ENCODE measurements around the gene HOXC5.

The HOXC5 gene

DNA sequence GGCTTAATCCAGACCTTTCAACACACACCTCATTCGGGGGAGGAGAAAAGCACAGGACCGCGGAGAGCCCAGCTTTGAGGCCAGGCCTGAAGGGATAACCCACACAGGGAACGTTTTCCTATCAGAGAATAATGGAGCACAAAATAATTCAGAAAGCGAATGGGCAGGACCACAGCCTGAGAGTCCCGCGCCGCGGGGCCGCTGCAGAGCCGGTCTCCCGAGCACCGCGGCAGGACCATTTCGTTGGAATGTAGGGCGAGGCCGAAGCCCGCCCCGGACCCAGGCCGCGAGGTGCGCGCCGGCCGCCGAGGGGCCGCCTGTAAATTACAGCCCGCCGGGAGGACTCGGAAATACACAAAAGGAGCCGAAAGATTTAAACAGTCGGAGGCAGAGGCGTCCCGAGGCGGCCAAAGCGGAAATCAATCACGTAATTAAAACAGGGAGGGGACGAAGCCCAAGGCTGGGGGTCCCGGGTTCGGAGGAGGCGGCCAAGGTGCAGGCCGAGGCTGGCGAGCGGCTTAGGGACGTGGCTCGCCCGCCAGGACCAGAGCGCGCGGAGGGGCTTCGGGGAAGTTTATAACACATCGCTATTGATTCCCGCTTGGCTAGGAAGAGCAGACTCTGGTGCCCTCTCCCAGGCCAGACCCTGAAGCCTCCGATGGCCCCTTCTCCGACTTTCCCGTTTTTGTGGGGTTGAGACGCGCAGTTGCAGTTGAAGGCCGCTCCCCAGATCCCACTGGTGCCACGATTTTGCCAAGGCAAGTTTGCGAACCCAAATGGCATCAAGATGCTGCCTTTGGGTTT, 14.5 kb downstream of the HOXC5 start:
- no peak for DNase-seq (ENCODE audit: low spot score)

- DNase-seq (ENCODE audit: low spot score): no peak
Measured at GRCh38 chr12:54047964-54048303, 15.1 kb downstream of the HOXC5 start.

GRCh38 chr12:54048406-54049093, 15.7 kb downstream of the HOXC5 start:
- DNase-seq (ENCODE audit: low spot score): no peak

DNA sequence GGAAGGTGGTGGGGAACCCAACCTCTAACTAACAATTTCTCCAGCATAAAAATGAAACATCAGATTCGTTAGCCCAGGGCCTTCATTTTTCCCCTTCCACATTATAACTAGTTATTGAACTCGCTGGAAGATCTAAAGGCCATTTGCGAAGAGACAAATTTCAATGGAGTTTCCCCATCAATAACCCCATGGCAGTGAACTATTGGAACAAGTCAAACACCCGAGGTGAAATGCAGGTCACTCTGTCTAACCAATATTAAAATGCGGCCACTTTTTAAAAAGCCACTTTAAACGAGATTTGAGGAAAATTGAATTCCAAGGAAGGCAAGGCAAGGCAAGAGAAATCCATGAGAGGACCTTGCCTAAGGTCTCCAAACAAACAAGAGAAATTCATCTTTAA, 16.3 kb downstream of the HOXC5 start:
- no peak for DNase-seq (ENCODE audit: low spot score)

DNA sequence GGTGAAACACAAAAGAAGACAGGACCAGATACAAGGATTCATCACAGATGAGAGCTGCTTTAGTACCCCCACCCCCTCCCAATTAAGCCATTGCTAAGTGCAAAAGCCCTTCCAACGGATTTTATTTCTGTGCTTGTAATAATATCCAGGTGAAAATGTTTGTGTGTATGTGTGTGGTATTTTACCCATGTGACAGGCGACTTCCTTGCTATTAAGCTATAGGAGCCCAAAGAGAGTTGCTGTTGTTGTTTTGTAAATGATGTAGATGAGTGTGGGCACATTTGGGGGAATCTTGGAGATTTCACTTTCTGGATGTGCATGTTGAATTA, 17.6 kb downstream of the HOXC5 start:
- DNase-seq (ENCODE audit: low spot score): no peak

GRCh38 chr12:54051026-54051842, 18.4 kb downstream of the HOXC5 start:
- DNase-seq (ENCODE audit: low spot score): no peak

DNA sequence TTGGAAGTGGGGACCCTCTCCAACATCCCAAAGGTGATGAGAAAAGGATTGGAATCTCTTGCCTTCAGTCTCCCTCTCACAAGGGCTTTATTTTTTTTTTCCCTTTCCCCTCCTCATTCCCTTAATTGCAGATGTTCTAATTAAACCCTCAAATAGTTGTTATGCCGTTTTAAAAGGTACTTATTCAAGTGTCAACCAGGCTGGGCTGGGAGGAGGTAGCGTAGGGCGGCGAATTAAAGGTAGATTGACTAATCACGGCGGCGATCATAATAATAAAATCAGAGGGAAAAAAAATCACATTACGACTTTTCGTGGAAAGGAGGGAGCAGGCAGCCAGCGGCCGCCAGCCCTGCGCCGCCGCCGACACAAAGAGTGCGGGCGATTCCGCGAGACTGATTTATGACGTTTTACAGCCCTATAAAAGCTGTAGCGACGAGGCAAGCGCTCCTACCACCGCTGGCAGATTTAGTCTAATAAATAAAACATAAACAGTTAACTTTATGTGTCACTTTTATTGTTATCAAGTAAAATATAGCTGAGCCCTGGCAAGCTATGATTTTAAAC, 19.1 kb downstream of the HOXC5 start:
- no peak for DNase-seq (ENCODE audit: low spot score)

DNA sequence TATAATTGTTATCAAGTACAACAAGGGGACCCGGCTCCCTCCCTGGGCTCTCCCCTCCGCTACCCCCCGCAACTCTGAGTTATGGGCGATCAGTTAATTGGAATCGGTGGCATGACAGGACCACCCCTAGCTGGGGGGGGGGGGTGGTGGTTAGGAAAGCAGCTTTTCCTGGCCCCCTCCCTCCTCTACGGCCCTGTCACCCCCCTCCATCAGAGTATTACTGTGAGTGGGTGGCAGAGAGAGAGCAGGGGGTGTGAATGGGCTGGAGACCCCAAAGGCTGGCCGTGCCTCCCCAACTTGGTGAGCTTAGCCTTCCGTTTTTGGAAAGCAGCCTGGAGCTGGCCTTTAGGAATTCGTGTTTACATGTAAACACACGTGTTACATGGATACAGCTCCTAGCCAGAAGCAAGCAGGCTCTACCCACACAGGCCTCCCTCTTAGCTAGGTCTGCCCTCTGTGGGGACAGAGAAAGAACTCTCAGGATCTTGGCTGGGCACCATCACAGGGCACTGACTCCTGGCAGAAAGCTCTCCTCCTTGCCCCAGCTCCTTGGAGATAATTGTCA, 19.7 kb downstream of the HOXC5 start:
- DNase-seq (ENCODE audit: low spot score): no peak

- DNase-seq (ENCODE audit: low spot score): peak; percentile 77
Measured at GRCh38 chr12:54053003-54053750, 20.3 kb downstream of the HOXC5 start.

- peak; percentile 81 for DNase-seq (ENCODE audit: low spot score)
Measured at GRCh38 chr12:54053751-54054741, 21.2 kb downstream of the HOXC5 start, which contains the start of gene HOXC4. Gene HOXC4 (plus strand): TSS chr12:54053835. CDS start chr12:54053923, 88 bp downstream.

DNA sequence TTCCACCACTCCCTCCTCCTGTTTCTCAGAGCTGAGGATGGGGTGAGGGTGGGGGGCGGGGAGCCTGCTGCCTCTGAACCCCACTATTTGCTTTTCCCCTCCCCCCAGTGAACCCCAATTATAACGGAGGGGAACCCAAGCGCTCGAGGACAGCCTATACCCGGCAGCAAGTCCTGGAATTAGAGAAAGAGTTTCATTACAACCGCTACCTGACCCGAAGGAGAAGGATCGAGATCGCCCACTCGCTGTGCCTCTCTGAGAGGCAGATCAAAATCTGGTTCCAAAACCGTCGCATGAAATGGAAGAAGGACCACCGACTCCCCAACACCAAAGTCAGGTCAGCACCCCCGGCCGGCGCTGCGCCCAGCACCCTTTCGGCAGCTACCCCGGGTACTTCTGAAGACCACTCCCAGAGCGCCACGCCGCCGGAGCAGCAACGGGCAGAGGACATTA, 21.9 kb downstream of the HOXC5 start:
- no peak for DNase-seq (ENCODE audit: low spot score)

DNA sequence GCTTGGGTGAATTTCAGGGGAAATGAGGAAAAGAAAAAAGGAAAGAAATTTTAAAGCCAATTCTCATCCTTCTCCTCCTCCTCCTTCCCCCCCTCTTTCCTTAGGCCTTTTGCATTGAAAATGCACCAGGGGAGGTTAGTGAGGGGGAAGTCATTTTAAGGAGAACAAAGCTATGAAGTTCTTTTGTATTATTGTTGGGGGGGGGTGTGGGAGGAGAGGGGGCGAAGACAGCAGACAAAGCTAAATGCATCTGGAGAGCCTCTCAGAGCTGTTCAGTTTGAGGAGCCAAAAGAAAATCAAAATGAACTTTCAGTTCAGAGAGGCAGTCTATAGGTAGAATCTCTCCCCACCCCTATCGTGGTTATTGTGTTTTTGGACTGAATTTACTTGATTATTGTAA, 22.7 kb downstream of the HOXC5 start:
- DNase-seq (ENCODE audit: low spot score): no peak

DNA sequence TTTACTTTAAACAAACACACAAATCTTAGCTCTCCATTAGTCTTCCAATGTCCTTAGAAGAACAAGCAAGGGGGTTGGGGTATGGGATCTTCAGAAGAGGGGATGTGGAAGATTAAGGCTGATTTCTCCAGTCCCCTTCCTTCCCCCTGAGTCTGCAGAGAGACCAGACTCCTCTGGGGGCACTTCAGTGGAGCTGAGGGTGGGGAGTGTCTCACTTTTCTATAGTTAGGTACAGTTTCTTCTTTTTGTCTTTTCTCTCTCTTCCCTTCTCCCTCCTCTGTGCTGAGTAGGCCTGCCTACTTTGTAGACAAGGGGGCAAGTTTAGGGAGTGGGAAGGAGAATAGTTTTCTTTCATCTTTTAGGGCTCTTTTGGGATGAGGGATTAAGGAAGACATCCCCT, 23.3 kb downstream of the HOXC5 start:
- no peak for DNase-seq (ENCODE audit: low spot score)

DNA sequence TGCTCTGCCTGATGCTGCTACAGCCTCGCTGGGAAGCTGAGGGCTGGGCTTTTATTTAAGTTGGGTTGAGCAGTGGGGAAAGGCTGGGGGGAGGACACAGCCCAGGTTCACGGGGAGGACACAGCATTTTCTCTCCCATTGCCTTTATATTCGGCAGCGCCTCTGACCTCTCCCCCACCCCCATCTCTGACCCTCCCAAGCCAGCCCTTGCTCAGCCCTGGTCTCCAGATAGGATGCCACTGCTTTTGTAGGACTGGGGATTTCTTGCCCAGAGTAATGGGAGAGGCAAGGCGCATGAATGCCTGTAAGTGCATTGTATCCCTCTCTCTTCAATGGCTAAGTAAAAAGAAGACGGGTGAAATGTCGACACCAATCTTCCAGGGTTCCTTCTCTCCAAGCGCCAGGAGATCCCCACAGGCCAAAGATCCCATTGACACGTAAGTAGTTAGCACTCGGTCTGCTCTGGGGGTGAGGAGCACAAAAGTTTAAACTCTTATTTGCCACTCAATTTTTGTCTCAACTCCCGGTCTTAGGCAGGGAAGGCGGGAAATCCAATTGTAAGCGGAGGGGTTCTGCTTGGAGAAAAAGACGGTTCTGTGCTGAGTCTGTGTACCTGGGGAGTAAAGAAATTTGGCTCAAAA, 25.4 kb downstream of the HOXC5 start:
- no peak for DNase-seq (ENCODE audit: low spot score)

GRCh38 chr12:54059668-54060067, 26.8 kb downstream of the HOXC5 start:
- DNase-seq (ENCODE audit: low spot score): no peak

DNA sequence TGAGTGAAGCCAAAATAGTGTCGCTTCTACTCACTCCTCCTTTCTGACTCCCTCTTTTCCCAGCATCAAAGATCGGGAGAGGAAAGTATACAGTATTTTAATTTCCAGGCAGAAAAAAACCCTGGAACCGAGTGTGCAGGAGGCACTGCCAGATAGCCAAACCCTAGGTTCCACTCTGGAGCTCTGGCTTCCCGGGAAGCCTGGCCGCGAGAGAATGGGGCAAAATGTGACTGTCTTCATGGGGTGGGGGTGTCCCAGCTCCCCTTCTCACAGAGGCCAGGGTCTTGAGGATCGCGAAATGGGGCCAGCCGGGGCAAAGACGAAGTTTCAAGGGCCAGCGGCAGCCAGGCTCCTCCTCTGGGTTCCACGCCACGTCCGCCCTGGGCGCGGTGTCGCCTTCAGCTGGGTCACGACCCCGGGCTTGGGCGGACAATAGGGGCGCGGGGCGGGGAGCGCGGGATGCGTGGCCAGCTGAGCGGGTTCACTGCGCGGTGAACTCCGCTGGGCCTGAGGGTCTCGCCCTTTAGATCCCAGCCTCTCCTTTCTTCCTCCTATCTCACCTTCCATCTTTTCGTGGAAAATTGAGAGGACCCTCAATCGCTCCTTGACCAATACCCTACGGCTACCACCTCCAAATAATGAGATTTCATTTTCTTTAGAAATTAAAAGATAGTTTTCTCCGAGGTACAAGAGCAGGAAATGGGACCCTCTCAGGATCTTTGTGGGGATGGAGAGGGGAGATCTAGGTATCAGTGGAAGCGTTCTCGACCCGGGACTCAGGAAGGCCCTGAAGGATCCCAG, 27.5 kb downstream of the HOXC5 start:
- no peak for DNase-seq (ENCODE audit: low spot score)

- DNase-seq (ENCODE audit: low spot score): no peak
Measured at GRCh38 chr12:54060975-54061778, 28.3 kb downstream of the HOXC5 start.

DNA sequence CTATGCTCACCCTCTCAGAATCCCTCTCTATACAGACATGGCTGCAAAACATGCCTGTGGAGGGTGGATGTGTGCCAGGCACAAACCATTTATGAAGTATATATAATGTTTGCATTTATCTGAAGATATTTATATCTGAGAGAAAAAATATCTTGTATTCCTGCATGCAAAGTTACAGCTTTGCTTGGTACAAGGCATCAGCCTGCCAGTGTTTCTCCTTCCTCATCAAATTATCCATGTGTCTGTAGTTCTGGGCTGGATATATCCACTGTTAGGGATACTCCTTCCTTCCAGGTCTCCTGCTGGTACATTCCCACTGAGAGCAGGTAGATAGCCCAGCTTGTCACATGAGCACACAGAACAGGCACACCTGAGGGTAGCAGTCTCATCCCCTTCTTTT, 32.8 kb downstream of the HOXC5 start:
- no peak for DNase-seq (ENCODE audit: low spot score)

Data from germinal center (tissue), 1 donor.